ENCODE results near the gene GGT6.

Gene GGT6

GRCh38 chr17:4534515-4534914 is 25.9 kb downstream of the GGT6 start:
- Histone ChIP-seq H3K4me2 (ENCODE audit: low read length) (no peak overlapping the region), H3K27ac (ENCODE audit: low read depth, low read length, poor library complexity, severe bottlenecking) (no peak overlapping the region), H3K4me1 (ENCODE audit: insufficient read depth, low read length, severe bottlenecking) (no peaks in the 10 kb centered on the region), H4K20me1 (ENCODE audit: insufficient read depth, low read length) (no peaks in the 10 kb centered on the region), H3K36me3 (ENCODE audit: insufficient read depth, low read length) (peaks cover 25% of the 10 kb centered on the region), H3K79me2 (ENCODE audit: insufficient read depth, low read length) (no peaks in the 10 kb centered on the region), H3K9ac (ENCODE audit: low read length) (no peak overlapping the region), H3K27me3 (ENCODE audit: insufficient read depth, low read length) (peaks cover 7% of the 10 kb centered on the region; the same call in 1 of the 2 replicates), H3F3A (ENCODE audit: insufficient read depth, low read length) (no peaks in the 10 kb centered on the region), H3K9me3 (ENCODE audit: low read length) (no peaks in the 10 kb centered on the region), H3K4me3 (ENCODE audit: low read depth, low read length, poor library complexity, severe bottlenecking) (no peak overlapping the region), H2AFZ (ENCODE audit: low read length) (no peak overlapping the region), H3K9me2 (ENCODE audit: low read depth, low read length) (no peaks in the 10 kb centered on the region)
- no peak for TF ChIP-seq EZH2 (IDR thresholded peaks at IDR 0.05; ENCODE audit: borderline replicate concordance, low read length)
- TF ChIP-seq CTCF (IDR thresholded peaks at IDR 0.05; ENCODE audit: low read length), result no peak

GRCh38 chr17:4533523-4534504 is 26.6 kb downstream of the GGT6 start:
- Histone ChIP-seq H3K4me1 (ENCODE audit: insufficient read depth, low read length, severe bottlenecking) (no peaks in the 10 kb centered on the region), H3K27ac (ENCODE audit: low read depth, low read length, poor library complexity, severe bottlenecking) (no peak overlapping the region), H3K79me2 (ENCODE audit: insufficient read depth, low read length) (no peaks in the 10 kb centered on the region), H3K27me3 (ENCODE audit: insufficient read depth, low read length) (peaks cover 7% of the 10 kb centered on the region; the same call in 1 of the 2 replicates), H3K4me2 (ENCODE audit: low read length) (no peak overlapping the region), H3K9me3 (ENCODE audit: low read length) (no peaks in the 10 kb centered on the region), H3K4me3 (ENCODE audit: low read depth, low read length, poor library complexity, severe bottlenecking) (no peak overlapping the region), H4K20me1 (ENCODE audit: insufficient read depth, low read length) (no peaks in the 10 kb centered on the region), H3K36me3 (ENCODE audit: insufficient read depth, low read length) (peaks cover 18% of the 10 kb centered on the region), H3K9ac (ENCODE audit: low read length) (no peak overlapping the region), H3K9me2 (ENCODE audit: low read depth, low read length) (no peaks in the 10 kb centered on the region), H3F3A (ENCODE audit: insufficient read depth, low read length) (no peaks in the 10 kb centered on the region), H2AFZ (ENCODE audit: low read length) (no peak overlapping the region)
- TF ChIP-seq EZH2 (IDR thresholded peaks at IDR 0.05; ENCODE audit: borderline replicate concordance, low read length) (no peak), CTCF (IDR thresholded peaks at IDR 0.05; ENCODE audit: low read length) (no peak)

GRCh38 chr17:4532860-4533522 is 27.4 kb downstream of the GGT6 start:
- peaks cover 10% of the 10 kb centered on the region for H3K36me3 ChIP-seq (ENCODE audit: insufficient read depth, low read length)
- H3K4me1 ChIP-seq (ENCODE audit: insufficient read depth, low read length, severe bottlenecking), result no peaks in the 10 kb centered on the region
- peaks cover 7% of the 10 kb centered on the region; the same call in 1 of the 2 replicates for H3K27me3 ChIP-seq (ENCODE audit: insufficient read depth, low read length)
- H4K20me1 ChIP-seq (ENCODE audit: insufficient read depth, low read length), result no peaks in the 10 kb centered on the region
- no peak overlapping the region for H2AFZ ChIP-seq (ENCODE audit: low read length)
- TF ChIP-seq EZH2 (IDR thresholded peaks at IDR 0.05; ENCODE audit: borderline replicate concordance, low read length), result no peak
- TF ChIP-seq CTCF (IDR thresholded peaks at IDR 0.05; ENCODE audit: low read length), result no peak
- H3K79me2 ChIP-seq (ENCODE audit: insufficient read depth, low read length), result no peaks in the 10 kb centered on the region
- no peak overlapping the region for H3K9ac ChIP-seq (ENCODE audit: low read length)
- no peaks in the 10 kb centered on the region for H3K9me2 ChIP-seq (ENCODE audit: low read depth, low read length)
- no peak overlapping the region for H3K4me3 ChIP-seq (ENCODE audit: low read depth, low read length, poor library complexity, severe bottlenecking)
- H3K4me2 ChIP-seq (ENCODE audit: low read length), result no peak overlapping the region
- H3K9me3 ChIP-seq (ENCODE audit: low read length), result no peaks in the 10 kb centered on the region
- no peaks in the 10 kb centered on the region for H3F3A ChIP-seq (ENCODE audit: insufficient read depth, low read length)
- no peak overlapping the region for H3K27ac ChIP-seq (ENCODE audit: low read depth, low read length, poor library complexity, severe bottlenecking)

Measured in OCI-LY1 (cell line).